T47D (cell line): ENCODE measurements around the gene MAGEA4.
"Not testable (repeated sequence)": the region's sequence is repeated elsewhere in the genome, so short reads cannot be mapped to it uniquely, and the experiment has no call there.

Source experiments
- DNase-seq, 2 experiments: peaks; one replicate each; pipeline versions ENCODE4 v3.0.0 to v3.0.0-alpha.2; 2011 to 2012; ENCODE audit warnings: low read depth in 1 of 2, low spot score in 1 of 2
- JUND ChIP-seq: IDR thresholded peaks from 2 replicates; pipeline ENCODE4 v1.6.1; 2012; ENCODE audit warnings: low read depth
- in situ Hi-C: cut with HindIII; loops from 2 replicates; pipeline ENCODE4 v1.10.0; 2016; ENCODE audit warnings: low sequenced_read_pairs, low pct_unique_long_range_greater_than_20kb

Gene MAGEA4

GRCh38 chrX:151902813-151903591 lies 9.7 kb upstream of the MAGEA4 start:
- in situ Hi-C loops, result no loop called here
- TF ChIP-seq JUND, result no peak
- DNase-seq, result peak in 1 of 2 experiments; percentile 2

- in situ Hi-C loops, result no loop called here
- no peak for TF ChIP-seq JUND
- no peak for DNase-seq
Observed at GRCh38 chrX:151904989-151905388, 7.7 kb upstream of the MAGEA4 start.

GRCh38 chrX:151912221-151912620 lies 468 bp upstream of the MAGEA4 start:
- in situ Hi-C loops, result no loop called here
- no peak for DNase-seq
- TF ChIP-seq JUND, result no peak

GRCh38 chrX:151918736-151919135 lies 6.0 kb downstream of the MAGEA4 start:
- DNase-seq, in situ Hi-C loops: not testable (repeated sequence)

- no peak for TF ChIP-seq JUND
- DNase-seq, result no peak
- in situ Hi-C loops, result no loop called here
Observed at GRCh38 chrX:151919610-151920009, 6.9 kb downstream of the MAGEA4 start.

GRCh38 chrX:151920101-151920500 lies 7.4 kb downstream of the MAGEA4 start:
- DNase-seq, result no peak
- in situ Hi-C loops, result no loop called here
- no peak for TF ChIP-seq JUND

- in situ Hi-C loops, result no loop called here
Observed at GRCh38 chrX:151920530-151920929, 7.8 kb downstream of the MAGEA4 start.

GRCh38 chrX:151921292-151921691 lies 8.6 kb downstream of the MAGEA4 start:
- TF ChIP-seq JUND, result no peak
- in situ Hi-C loops, result no loop called here
- DNase-seq, result no peak

More at GRCh38 chrX:151920530-151920929, 7.8 kb downstream of the MAGEA4 start:
- no peak for TF ChIP-seq JUND
- no peak for DNase-seq

GRCh38 chrX:151921866-151922265 lies 9.2 kb downstream of the MAGEA4 start:
- in situ Hi-C loops, result no loop called here
- no peak for TF ChIP-seq JUND
- no peak for DNase-seq

GRCh38 chrX:151922692-151923091 lies 10.0 kb downstream of the MAGEA4 start:
- TF ChIP-seq JUND, result no peak
- in situ Hi-C loops, result no loop called here

GRCh38 chrX:151923648-151924047 lies 11.0 kb downstream of the MAGEA4 start:
- no peak for DNase-seq
- in situ Hi-C loops, result no loop called here
- no peak for TF ChIP-seq JUND

More at GRCh38 chrX:151922692-151923091, 10.0 kb downstream of the MAGEA4 start:
- DNase-seq, result no peak

GRCh38 chrX:151929126-151929525 lies 16.4 kb downstream of the MAGEA4 start:
- no peak for TF ChIP-seq JUND
- in situ Hi-C loops, result no loop called here
- DNase-seq, result no peak

GRCh38 chrX:151935358-151935757 lies 22.7 kb downstream of the MAGEA4 start:
- no peak for DNase-seq
- in situ Hi-C loops, result no loop called here
- TF ChIP-seq JUND, result no peak

- in situ Hi-C loops, result no loop called here
- TF ChIP-seq JUND, result no peak
- DNase-seq, result no peak
Observed at GRCh38 chrX:151938172-151938571, 25.5 kb downstream of the MAGEA4 start.
